ENCODE data around the gene RAD51B. TPM values are rescaled to one million over a fixed set of nuclear protein-coding genes. Genes with fewer than 3 reads are reported as not detected.

Gene RAD51B
- total RNA-seq, 4 donors from 2014 or later = 19.6 to 39.7 (median 25.4) TPM

DNA sequence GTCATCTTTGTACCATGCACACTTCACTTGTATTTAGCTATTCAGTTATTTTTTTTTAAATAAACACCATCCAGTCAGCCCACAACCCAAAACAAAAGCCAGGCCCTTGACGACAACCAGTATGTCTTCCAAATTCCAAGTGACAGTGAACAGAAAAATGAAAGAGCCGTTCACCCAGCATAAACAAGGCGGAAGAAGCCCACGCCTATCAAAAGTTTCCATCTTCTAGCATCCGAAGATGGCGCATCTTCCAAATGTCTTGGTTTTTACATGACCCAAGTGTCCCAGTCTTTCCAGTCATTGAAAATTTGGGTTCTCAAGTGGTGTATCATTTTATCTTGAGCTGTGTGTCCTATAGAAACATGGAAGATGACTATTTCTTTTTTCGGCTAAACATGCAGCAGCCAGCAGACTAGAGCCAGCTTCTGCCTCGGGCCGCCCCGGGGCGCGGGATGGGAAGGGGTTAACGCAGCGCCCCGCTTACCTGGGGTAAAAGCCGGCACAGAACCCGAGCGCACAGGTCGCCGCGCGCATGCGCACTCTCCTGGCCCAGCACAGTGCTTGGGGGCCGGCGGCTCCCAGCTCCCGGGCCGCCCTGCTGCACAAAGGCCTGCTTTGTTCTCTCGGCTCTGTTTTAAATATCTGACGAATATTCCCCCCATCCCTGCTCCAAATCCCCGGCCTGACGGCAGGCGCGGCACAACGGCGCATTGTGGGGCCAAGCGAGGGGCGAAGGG lies 808.5 kb downstream of the RAD51B start:
- 59% methylated on average over 35 of the region's 37 CpGs for WGBS
- H3K4me1 ChIP-seq = peaks cover 57% of the 10 kb centered on the region
- peak overlapping the region; percentile 46 for H3K4me3 ChIP-seq
- no peak for TF ChIP-seq POLR2A (IDR thresholded peaks at IDR 0.05)
- no peak for TF ChIP-seq POLR2AphosphoS5 (IDR thresholded peaks at IDR 0.05)
- TF ChIP-seq, protein P1, sequence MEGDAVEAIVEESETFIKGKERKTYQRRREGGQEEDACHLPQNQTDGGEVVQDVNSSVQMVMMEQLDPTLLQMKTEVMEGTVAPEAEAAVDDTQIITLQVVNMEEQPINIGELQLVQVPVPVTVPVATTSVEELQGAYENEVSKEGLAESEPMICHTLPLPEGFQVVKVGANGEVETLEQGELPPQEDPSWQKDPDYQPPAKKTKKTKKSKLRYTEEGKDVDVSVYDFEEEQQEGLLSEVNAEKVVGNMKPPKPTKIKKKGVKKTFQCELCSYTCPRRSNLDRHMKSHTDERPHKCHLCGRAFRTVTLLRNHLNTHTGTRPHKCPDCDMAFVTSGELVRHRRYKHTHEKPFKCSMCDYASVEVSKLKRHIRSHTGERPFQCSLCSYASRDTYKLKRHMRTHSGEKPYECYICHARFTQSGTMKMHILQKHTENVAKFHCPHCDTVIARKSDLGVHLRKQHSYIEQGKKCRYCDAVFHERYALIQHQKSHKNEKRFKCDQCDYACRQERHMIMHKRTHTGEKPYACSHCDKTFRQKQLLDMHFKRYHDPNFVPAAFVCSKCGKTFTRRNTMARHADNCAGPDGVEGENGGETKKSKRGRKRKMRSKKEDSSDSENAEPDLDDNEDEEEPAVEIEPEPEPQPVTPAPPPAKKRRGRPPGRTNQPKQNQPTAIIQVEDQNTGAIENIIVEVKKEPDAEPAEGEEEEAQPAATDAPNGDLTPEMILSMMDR (IDR thresholded peaks at IDR 0.05) = no peak
- TF ChIP-seq EP300 (IDR thresholded peaks at IDR 0.05) = no peak
- H3K27me3 ChIP-seq = no peaks in the 10 kb centered on the region
- no peaks in the 10 kb centered on the region for H3K9me3 ChIP-seq
- H3K36me3 ChIP-seq = no peaks in the 10 kb centered on the region
- peak overlapping the region; percentile 89 for H3K27ac ChIP-seq
- DNase-seq (ENCODE audit: low spot score in 2 of 2) = no peak

GRCh38 chr14:68628605-68629310 lies 809.2 kb downstream of the RAD51B start:
- no peak for TF ChIP-seq EP300 (IDR thresholded peaks at IDR 0.05)
- TF ChIP-seq POLR2A (IDR thresholded peaks at IDR 0.05) = no peak
- no peak for TF ChIP-seq POLR2AphosphoS5 (IDR thresholded peaks at IDR 0.05)
- TF ChIP-seq, protein P1 (IDR thresholded peaks at IDR 0.05) = no peak
- Histone ChIP-seq H3K4me3 (peak overlapping the region; percentile 46), H3K4me1 (peaks cover 58% of the 10 kb centered on the region), H3K9me3 (no peaks in the 10 kb centered on the region), H3K27ac (peak overlapping the region; percentile 89), H3K27me3 (no peaks in the 10 kb centered on the region), H3K36me3 (no peaks in the 10 kb centered on the region)
- peak in 1 of 2 donors; percentile 59 for DNase-seq (ENCODE audit: low spot score in 2 of 2)
- WGBS = 54% methylated on average over 30 of the region's 30 CpGs

GRCh38 chr14:68630081-68630571 lies 810.5 kb downstream of the RAD51B start:
- peak in 1 of 2 donors; percentile 51 for DNase-seq (ENCODE audit: low spot score in 2 of 2)
- no peaks in the 10 kb centered on the region for H3K36me3 ChIP-seq
- no peak overlapping the region for H3K4me3 ChIP-seq
- H3K9me3 ChIP-seq = no peaks in the 10 kb centered on the region
- no peaks in the 10 kb centered on the region for H3K27me3 ChIP-seq
- peaks cover 64% of the 10 kb centered on the region for H3K4me1 ChIP-seq
- 86% methylated on average over 8 of the region's 8 CpGs for WGBS
- H3K27ac ChIP-seq = peak overlapping the region; percentile 89
- TF ChIP-seq, protein P1 (IDR thresholded peaks at IDR 0.05) = no peak

GRCh38 chr14:68630611-68631393 lies 811.2 kb downstream of the RAD51B start:
- Histone ChIP-seq H3K27me3 (no peaks in the 10 kb centered on the region), H3K4me1 (peaks cover 64% of the 10 kb centered on the region), H3K27ac (peak overlapping the region; percentile 89), H3K4me3 (no peak overlapping the region), H3K36me3 (no peaks in the 10 kb centered on the region), H3K9me3 (no peaks in the 10 kb centered on the region)
- 85% methylated on average over 11 of the region's 11 CpGs for WGBS
- TF ChIP-seq, protein P1 (IDR thresholded peaks at IDR 0.05) = no peak
- TF ChIP-seq EP300 (IDR thresholded peaks at IDR 0.05) = no peak
- no peak for TF ChIP-seq POLR2A (IDR thresholded peaks at IDR 0.05)
- no peak for TF ChIP-seq POLR2AphosphoS5 (IDR thresholded peaks at IDR 0.05)
- DNase-seq (ENCODE audit: low spot score in 2 of 2) = peak in 1 of 2 donors; percentile 52
